ENCODE data around the gene PALM3. TPM values are rescaled to one million over a fixed set of nuclear protein-coding genes. Genes with fewer than 3 reads are reported as not detected.
A peak's percentile ranks its signal among the peaks of the same experiment; 100 is the strongest.

PALM3 gene
- total RNA-seq, 1 experiment from 2014 or later = 0.20 TPM

GRCh38 chr19:14089662-14090508 is 28.0 kb upstream of the PALM3 start:
- DNase-seq (ENCODE audit: low spot score) = peak; percentile 43

GRCh38 chr19:14089412-14089661 is 27.5 kb upstream of the PALM3 start:
- DNase-seq (ENCODE audit: low spot score) = no peak

GRCh38 chr19:14088634-14089411 is 26.9 kb upstream of the PALM3 start:
- no peak for DNase-seq (ENCODE audit: low spot score)

- no peak for DNase-seq (ENCODE audit: low spot score)
Observed at GRCh38 chr19:14086098-14086497, 24.2 kb upstream of the PALM3 start.

- DNase-seq (ENCODE audit: low spot score) = no peak
Observed at GRCh38 chr19:14085309-14085995, 23.6 kb upstream of the PALM3 start, which contains the start of gene C19orf67. Gene C19orf67, minus strand, starts transcription at chr19:14085783. Its CDS starts 156 bp downstream, at chr19:14085627.

- DNase-seq (ENCODE audit: low spot score) = no peak
Observed at GRCh38 chr19:14082675-14082960, 20.7 kb upstream of the PALM3 start.

- DNase-seq (ENCODE audit: low spot score) = no peak
Observed at GRCh38 chr19:14081797-14082674, 20.2 kb upstream of the PALM3 start.

- peak; percentile 95 for DNase-seq (ENCODE audit: low spot score)
Observed at GRCh38 chr19:14080887-14081796, 19.3 kb upstream of the PALM3 start.

- no peak for DNase-seq (ENCODE audit: low spot score)
Observed at GRCh38 chr19:14078411-14078810, 16.5 kb upstream of the PALM3 start.

GRCh38 chr19:14073925-14074838 is 12.3 kb upstream of the PALM3 start:
- peak; percentile 44 for DNase-seq (ENCODE audit: low spot score)

GRCh38 chr19:14073261-14073924 is 11.5 kb upstream of the PALM3 start:
- DNase-seq (ENCODE audit: low spot score) = peak; percentile 59

- DNase-seq (ENCODE audit: low spot score) = peak; percentile 45
Observed at GRCh38 chr19:14072535-14073260, 10.8 kb upstream of the PALM3 start, which contains the start of gene MISP3. Gene MISP3, plus strand, starts transcription at chr19:14072786. Its CDS starts 524 bp downstream, at chr19:14073310.

- no peak for DNase-seq (ENCODE audit: low spot score)
Observed at GRCh38 chr19:14070268-14071050, 8.6 kb upstream of the PALM3 start.

GRCh38 chr19:14066134-14066533 is 4.3 kb upstream of the PALM3 start:
- no peak for DNase-seq (ENCODE audit: low spot score)

- DNase-seq (ENCODE audit: low spot score) = no peak
Observed at GRCh38 chr19:14063105-14063504, 1.2 kb upstream of the PALM3 start.

GRCh38 chr19:14062558-14062855 is 631 bp upstream of the PALM3 start:
- DNase-seq (ENCODE audit: low spot score) = no peak

GRCh38 chr19:14061081-14061749 is 661 bp downstream of the PALM3 start:
- no peak for DNase-seq (ENCODE audit: low spot score)

All from HT-29 (cell line).